Measurements from ENCODE around the gene MYEF2.

MYEF2 gene, protein sequence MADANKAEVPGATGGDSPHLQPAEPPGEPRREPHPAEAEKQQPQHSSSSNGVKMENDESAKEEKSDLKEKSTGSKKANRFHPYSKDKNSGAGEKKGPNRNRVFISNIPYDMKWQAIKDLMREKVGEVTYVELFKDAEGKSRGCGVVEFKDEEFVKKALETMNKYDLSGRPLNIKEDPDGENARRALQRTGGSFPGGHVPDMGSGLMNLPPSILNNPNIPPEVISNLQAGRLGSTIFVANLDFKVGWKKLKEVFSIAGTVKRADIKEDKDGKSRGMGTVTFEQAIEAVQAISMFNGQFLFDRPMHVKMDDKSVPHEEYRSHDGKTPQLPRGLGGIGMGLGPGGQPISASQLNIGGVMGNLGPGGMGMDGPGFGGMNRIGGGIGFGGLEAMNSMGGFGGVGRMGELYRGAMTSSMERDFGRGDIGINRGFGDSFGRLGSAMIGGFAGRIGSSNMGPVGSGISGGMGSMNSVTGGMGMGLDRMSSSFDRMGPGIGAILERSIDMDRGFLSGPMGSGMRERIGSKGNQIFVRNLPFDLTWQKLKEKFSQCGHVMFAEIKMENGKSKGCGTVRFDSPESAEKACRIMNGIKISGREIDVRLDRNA

DNA sequence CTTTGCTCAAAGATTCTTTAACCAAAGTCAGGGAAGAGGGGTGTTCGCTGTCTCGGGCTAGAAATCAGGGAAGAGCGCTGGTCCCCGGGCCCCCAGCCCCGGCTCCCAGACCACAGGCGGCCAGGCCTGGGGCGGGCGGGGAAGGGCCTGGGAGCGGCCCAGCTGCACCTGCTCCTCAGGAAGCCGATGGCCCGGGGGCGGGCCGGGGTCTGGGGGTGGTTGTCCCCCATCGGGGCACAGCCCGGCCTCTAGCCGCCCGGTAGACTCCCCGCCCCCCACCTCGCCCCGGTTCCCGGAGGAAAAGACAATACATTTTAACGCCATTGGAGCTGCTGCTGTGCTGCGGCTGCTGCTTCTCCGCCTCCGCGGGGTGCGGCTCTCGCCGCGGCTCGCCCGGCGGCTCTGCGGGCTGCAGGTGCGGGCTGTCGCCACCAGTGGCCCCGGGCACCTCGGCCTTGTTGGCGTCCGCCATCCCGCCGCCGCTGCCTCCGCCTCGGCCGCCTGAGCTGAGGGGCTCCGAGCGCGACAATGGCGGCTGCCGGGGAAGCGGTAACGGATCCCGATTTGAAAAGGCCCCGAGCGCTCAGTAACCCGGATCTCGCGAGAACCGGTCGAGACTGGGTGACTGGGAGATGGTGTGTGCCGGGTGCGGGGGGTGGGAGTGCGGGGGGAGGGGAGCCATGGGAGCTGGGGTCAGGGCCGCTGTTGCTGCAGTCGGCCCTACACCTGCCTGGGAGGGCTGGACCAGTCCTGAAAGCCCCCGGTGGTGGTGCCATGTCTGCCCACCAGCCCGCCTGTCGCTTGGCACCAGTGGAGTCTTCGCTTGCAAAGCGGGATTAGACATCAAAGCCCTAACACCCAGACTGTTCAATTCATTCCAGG is at the start of gene MYEF2:
MYEF2 (minus strand) TSS at position 530 of the 882 bp plus-strand sequence; CDS start at position 472, 58 bp downstream.
- Histone ChIP-seq H3K4me3 (ENCODE audit: insufficient read length, low read depth) (peak within 1 kb of the TSS; percentile 59), H3K9me3 (ENCODE audit: insufficient read depth, low read length) (no peaks in the 10 kb centered on the region), H3K4me1 (ENCODE audit: insufficient read depth, insufficient read length) (no peaks in the 10 kb centered on the region), H3K9ac (ENCODE audit: insufficient read length, low read depth) (peak within 1 kb of the TSS; percentile 82), H3K27me3 (ENCODE audit: insufficient read depth, insufficient read length) (no peaks in the 10 kb centered on the region), H3K36me3 (ENCODE audit: insufficient read depth, insufficient read length, low read length) (no peaks in the 10 kb centered on the region)
- peak; percentile 72 for DNase-seq (ENCODE audit: low read depth, low spot score)
- TF ChIP-seq SUZ12 (IDR thresholded peaks at IDR 0.05; ENCODE audit: extremely low read depth, insufficient read depth, insufficient read length) (no peak), ZNF274 (IDR thresholded peaks at IDR 0.05; ENCODE audit: low read depth, low read length) (no peak), YY1 (IDR thresholded peaks at IDR 0.05; ENCODE audit: insufficient read depth, insufficient read length) (peak; percentile 46)

DNA sequence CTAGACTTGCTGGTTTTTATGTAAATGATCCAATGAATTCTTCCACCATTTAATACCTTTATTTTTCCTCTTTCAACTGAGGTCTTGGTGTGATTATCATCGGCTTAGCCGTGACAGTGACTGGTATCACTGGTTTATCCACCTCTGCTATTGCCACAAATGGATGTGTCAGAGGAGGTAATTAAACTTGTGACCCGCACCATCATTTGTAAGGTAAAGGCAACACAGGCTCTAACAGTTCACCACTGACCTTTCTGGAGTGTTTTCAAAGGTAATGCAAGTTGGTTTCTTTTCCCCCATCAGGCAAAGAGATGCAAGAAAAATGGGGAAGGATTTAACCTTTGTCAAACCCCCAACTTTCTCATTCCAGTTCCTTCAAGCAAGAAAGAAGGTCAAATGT is 47.7 kb upstream of the MYEF2 start:
- H3K9ac ChIP-seq (ENCODE audit: insufficient read length, low read depth), result no peak overlapping the region
- no peaks in the 10 kb centered on the region for H3K36me3 ChIP-seq (ENCODE audit: insufficient read depth, insufficient read length, low read length)
- H3K4me1 ChIP-seq (ENCODE audit: insufficient read depth, insufficient read length), result no peaks in the 10 kb centered on the region
- no peak for TF ChIP-seq YY1 (IDR thresholded peaks at IDR 0.05; ENCODE audit: insufficient read depth, insufficient read length)
- no peaks in the 10 kb centered on the region for H3K9me3 ChIP-seq (ENCODE audit: insufficient read depth, low read length)
- no peaks in the 10 kb centered on the region for H3K27me3 ChIP-seq (ENCODE audit: insufficient read depth, insufficient read length)
- H3K4me3 ChIP-seq (ENCODE audit: insufficient read length, low read depth), result no peak overlapping the region
- no peak for DNase-seq (ENCODE audit: low read depth, low spot score)

DNA sequence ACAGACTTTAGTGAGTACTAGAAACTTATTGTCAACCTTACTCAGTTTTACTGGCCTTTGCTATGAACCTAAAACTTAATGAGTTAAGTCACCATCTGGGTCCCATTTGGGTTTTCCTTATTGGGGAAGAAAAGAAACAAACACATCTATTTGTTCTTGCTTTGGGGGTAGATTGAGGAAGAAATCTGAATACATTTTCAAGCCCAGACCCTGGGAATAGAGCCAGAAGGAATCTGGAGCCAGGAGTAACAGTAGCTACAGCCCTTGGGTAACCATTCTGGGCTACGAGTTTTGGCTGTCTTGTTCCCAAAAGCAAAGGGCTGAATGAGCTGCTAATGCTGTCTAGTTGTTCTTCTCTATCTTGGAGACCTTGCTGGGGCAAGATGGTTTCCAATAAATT is 44.5 kb upstream of the MYEF2 start:
- H3K27me3 ChIP-seq (ENCODE audit: insufficient read depth, insufficient read length), result no peaks in the 10 kb centered on the region
- no peak overlapping the region for H3K9ac ChIP-seq (ENCODE audit: insufficient read length, low read depth)
- H3K4me1 ChIP-seq (ENCODE audit: insufficient read depth, insufficient read length), result no peaks in the 10 kb centered on the region
- no peaks in the 10 kb centered on the region for H3K36me3 ChIP-seq (ENCODE audit: insufficient read depth, insufficient read length, low read length)
- no peak overlapping the region for H3K4me3 ChIP-seq (ENCODE audit: insufficient read length, low read depth)
- no peaks in the 10 kb centered on the region for H3K9me3 ChIP-seq (ENCODE audit: insufficient read depth, low read length)
- DNase-seq (ENCODE audit: low read depth, low spot score), result no peak
- TF ChIP-seq YY1 (IDR thresholded peaks at IDR 0.05; ENCODE audit: insufficient read depth, insufficient read length) (no peak), SUZ12 (IDR thresholded peaks at IDR 0.05; ENCODE audit: extremely low read depth, insufficient read depth, insufficient read length) (no peak), ZNF274 (IDR thresholded peaks at IDR 0.05; ENCODE audit: low read depth, low read length) (no peak)

DNA sequence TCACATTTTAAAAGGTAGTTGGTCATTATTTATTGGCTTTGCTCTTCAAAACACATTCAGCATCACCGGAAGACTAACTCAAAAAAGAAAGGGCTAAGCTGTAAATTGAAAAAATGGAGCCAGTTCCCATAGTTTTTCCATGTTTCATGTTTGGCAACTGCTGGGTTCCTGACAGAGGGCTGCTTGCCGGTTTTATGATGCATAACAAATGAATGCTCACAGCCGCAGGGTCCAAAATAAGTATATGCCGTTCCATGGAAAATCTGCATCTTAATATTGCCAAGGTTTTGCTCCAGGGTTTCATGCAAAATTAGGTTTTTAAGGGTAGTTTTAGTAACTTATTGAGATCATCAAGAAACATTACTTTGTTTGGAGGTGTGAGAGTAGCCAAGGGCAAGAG is 43.8 kb upstream of the MYEF2 start:
- no peaks in the 10 kb centered on the region for H3K36me3 ChIP-seq (ENCODE audit: insufficient read depth, insufficient read length, low read length)
- DNase-seq (ENCODE audit: low read depth, low spot score), result no peak
- TF ChIP-seq YY1 (IDR thresholded peaks at IDR 0.05; ENCODE audit: insufficient read depth, insufficient read length) (no peak), SUZ12 (IDR thresholded peaks at IDR 0.05; ENCODE audit: extremely low read depth, insufficient read depth, insufficient read length) (no peak), ZNF274 (IDR thresholded peaks at IDR 0.05; ENCODE audit: low read depth, low read length) (no peak)
- no peaks in the 10 kb centered on the region for H3K4me1 ChIP-seq (ENCODE audit: insufficient read depth, insufficient read length)
- no peak overlapping the region for H3K4me3 ChIP-seq (ENCODE audit: insufficient read length, low read depth)
- H3K27me3 ChIP-seq (ENCODE audit: insufficient read depth, insufficient read length), result no peaks in the 10 kb centered on the region
- no peak overlapping the region for H3K9ac ChIP-seq (ENCODE audit: insufficient read length, low read depth)
- no peaks in the 10 kb centered on the region for H3K9me3 ChIP-seq (ENCODE audit: insufficient read depth, low read length)

DNA sequence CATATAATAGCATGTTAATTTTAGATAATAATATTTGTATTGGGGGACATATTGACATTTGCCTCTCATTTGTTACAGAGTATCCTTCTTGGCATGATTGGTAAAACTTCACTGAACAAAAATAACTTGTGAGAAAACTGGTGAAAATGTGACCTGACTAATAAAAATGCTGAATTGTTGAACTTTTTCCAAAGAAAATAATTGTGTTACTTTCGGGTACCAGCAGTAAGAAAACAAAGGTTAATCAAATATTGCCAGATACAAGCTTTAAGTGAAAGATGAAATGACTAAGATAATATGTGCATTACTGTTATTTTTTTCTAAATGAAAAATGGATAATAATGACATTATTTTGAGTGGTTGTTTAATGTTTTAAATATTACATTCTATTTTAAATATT is 43.2 kb upstream of the MYEF2 start:
- Histone ChIP-seq H3K36me3 (ENCODE audit: insufficient read depth, insufficient read length, low read length) (no peaks in the 10 kb centered on the region), H3K4me3 (ENCODE audit: insufficient read length, low read depth) (no peak overlapping the region), H3K9me3 (ENCODE audit: insufficient read depth, low read length) (no peaks in the 10 kb centered on the region), H3K27me3 (ENCODE audit: insufficient read depth, insufficient read length) (no peaks in the 10 kb centered on the region), H3K4me1 (ENCODE audit: insufficient read depth, insufficient read length) (no peaks in the 10 kb centered on the region), H3K9ac (ENCODE audit: insufficient read length, low read depth) (no peak overlapping the region)
- no peak for DNase-seq (ENCODE audit: low read depth, low spot score)
- TF ChIP-seq ZNF274 (IDR thresholded peaks at IDR 0.05; ENCODE audit: low read depth, low read length) (no peak), YY1 (IDR thresholded peaks at IDR 0.05; ENCODE audit: insufficient read depth, insufficient read length) (no peak), SUZ12 (IDR thresholded peaks at IDR 0.05; ENCODE audit: extremely low read depth, insufficient read depth, insufficient read length) (no peak)

DNA sequence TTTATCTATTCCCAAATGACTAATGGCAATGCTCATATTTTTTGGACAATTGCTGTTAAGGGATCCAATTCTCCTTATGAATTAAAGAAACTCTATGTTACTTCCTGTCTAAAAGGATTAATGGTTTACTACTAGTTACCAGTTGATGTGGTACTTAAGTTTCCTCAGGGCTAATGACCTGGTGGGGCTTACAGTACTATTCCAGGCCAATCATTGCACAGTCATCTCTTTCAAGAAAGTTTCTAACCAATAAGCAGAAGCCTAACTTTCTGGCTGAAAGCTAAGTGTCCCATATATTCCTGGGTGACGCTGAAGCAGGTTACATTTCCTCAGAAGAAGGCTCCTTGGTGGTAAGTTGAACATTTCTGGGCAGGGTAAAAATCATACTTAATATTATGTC is 27.9 kb upstream of the MYEF2 start, which contains the start of gene SLC12A1:
SLC12A1 (plus strand) TSS at position 322 of the 400 bp plus-strand sequence. CDS start 1,418 bp downstream, outside the sequence.
- Histone ChIP-seq H3K9me3 (ENCODE audit: insufficient read depth, low read length) (no peaks in the 10 kb centered on the region), H3K36me3 (ENCODE audit: insufficient read depth, insufficient read length, low read length) (no peaks in the 10 kb centered on the region), H3K27me3 (ENCODE audit: insufficient read depth, insufficient read length) (no peaks in the 10 kb centered on the region), H3K4me1 (ENCODE audit: insufficient read depth, insufficient read length) (no peaks in the 10 kb centered on the region), H3K4me3 (ENCODE audit: insufficient read length, low read depth) (no peak within 1 kb of the TSS), H3K9ac (ENCODE audit: insufficient read length, low read depth) (no peak within 1 kb of the TSS)
- no peak for TF ChIP-seq ZNF274 (IDR thresholded peaks at IDR 0.05; ENCODE audit: low read depth, low read length)
- TF ChIP-seq SUZ12 (IDR thresholded peaks at IDR 0.05; ENCODE audit: extremely low read depth, insufficient read depth, insufficient read length), result no peak
- TF ChIP-seq YY1 (IDR thresholded peaks at IDR 0.05; ENCODE audit: insufficient read depth, insufficient read length), result no peak
- DNase-seq (ENCODE audit: low read depth, low spot score), result no peak

DNA sequence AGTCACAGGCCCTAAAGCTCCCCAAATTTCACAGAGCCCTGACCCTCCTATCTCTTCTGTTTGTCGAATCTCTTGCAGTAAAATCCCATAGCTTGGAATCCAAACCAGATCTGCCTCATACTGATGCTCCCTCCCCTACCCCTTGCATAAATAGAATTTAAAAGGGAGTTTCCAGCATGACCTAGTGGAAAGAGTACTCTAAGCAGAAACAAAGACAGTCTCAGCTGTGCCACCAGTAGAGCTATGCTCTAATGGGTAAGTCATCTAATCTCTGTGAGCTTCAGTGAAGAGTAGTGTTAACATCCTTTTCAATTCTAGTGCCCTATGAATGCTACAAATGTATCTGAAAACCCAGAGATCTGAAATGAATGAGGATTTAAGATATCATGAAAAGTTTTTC is 24.0 kb upstream of the MYEF2 start:
- H3K27me3 ChIP-seq (ENCODE audit: insufficient read depth, insufficient read length), result no peaks in the 10 kb centered on the region
- H3K9me3 ChIP-seq (ENCODE audit: insufficient read depth, low read length), result no peaks in the 10 kb centered on the region
- no peaks in the 10 kb centered on the region for H3K36me3 ChIP-seq (ENCODE audit: insufficient read depth, insufficient read length, low read length)
- no peak overlapping the region for H3K9ac ChIP-seq (ENCODE audit: insufficient read length, low read depth)
- H3K4me3 ChIP-seq (ENCODE audit: insufficient read length, low read depth), result no peak overlapping the region
- TF ChIP-seq YY1 (IDR thresholded peaks at IDR 0.05; ENCODE audit: insufficient read depth, insufficient read length) (no peak), ZNF274 (IDR thresholded peaks at IDR 0.05; ENCODE audit: low read depth, low read length) (no peak), SUZ12 (IDR thresholded peaks at IDR 0.05; ENCODE audit: extremely low read depth, insufficient read depth, insufficient read length) (no peak)
- H3K4me1 ChIP-seq (ENCODE audit: insufficient read depth, insufficient read length), result no peaks in the 10 kb centered on the region
- DNase-seq (ENCODE audit: low read depth, low spot score), result no peak
